SU-DHL-6 (cell line): ENCODE data around the gene GABBR2.

Experiments used
- H2AFZ ChIP-seq: fragments of 200-600 bp; sonication (generic); 2 replicates; pipeline ENCODE4 v1.6.1; 2014; ENCODE audit warnings: low read depth, mild to moderate bottlenecking, moderate library complexity, mixed read lengths, antibody characterized with exemption, low read length; ENCODE audit not compliant: severe bottlenecking
- H3F3A ChIP-seq: fragments of 200-600 bp; shearing (Covaris generic); 2 replicates; pipeline ENCODE4 v1.6.0; 2016; ENCODE audit warnings: antibody characterized with exemption, mild to moderate bottlenecking; ENCODE audit not compliant: insufficient read depth
- H3K27ac ChIP-seq: fragments of 200-600 bp; sonication (generic); 2 replicates; pipeline ENCODE4 v1.5.1; 2016; ENCODE audit warnings: low read depth, mild to moderate bottlenecking, low read length, moderate library complexity, mixed read lengths
- H3K27me3 ChIP-seq: fragments of 200-600 bp; sonication (generic), shearing (Covaris generic); 2 replicates; pipeline ENCODE4 v1.6.0; 2014; ENCODE audit warnings: mild to moderate bottlenecking, low read length
- H3K36me3 ChIP-seq: fragments of 200-600 bp; sonication (generic); 2 replicates; pipeline ENCODE4 v1.6.1; 2014; ENCODE audit warnings: mild to moderate bottlenecking, low read length, mixed read lengths
- H3K4me2 ChIP-seq: fragments of 300-600, 200-600 bp; shearing (Covaris generic), sonication (generic); 2 replicates; pipeline ENCODE4 v1.6.0; 2014; ENCODE audit warnings: low read length, low read depth, mild to moderate bottlenecking; ENCODE audit not compliant: poor library complexity, severe bottlenecking
- H3K4me3 ChIP-seq: fragments of 200-600 bp; sonication (generic); 2 replicates; pipeline ENCODE4 v1.5.1; 2014; ENCODE audit warnings: antibody characterized with exemption, low read length, mild to moderate bottlenecking, mixed read lengths; ENCODE audit not compliant: insufficient read depth, poor library complexity, severe bottlenecking
- H3K79me2 ChIP-seq: fragments of 200-600 bp; sonication (generic); 2 replicates; pipeline ENCODE4 v1.6.1; 2014; ENCODE audit warnings: mild to moderate bottlenecking, low read length, moderate library complexity; ENCODE audit not compliant: insufficient read depth
- H3K9ac ChIP-seq: fragments of 200-600 bp; sonication (generic); 2 replicates; pipeline ENCODE4 v1.7.0; 2014; ENCODE audit warnings: mild to moderate bottlenecking, low read length
- H3K9me2 ChIP-seq: fragments of 200-600 bp; sonication (generic); replicated peaks from 2 replicates; pipeline ENCODE4 v1.6.1; 2014; ENCODE audit warnings: low read length; ENCODE audit not compliant: insufficient read depth
- H3K9me3 ChIP-seq: fragments of 200-600 bp; sonication (generic); 2 replicates; pipeline ENCODE4 v1.6.1; 2014; ENCODE audit warnings: low read length, mixed read lengths; ENCODE audit not compliant: insufficient read depth
- H4K20me1 ChIP-seq: fragments of 200-600 bp; sonication (generic); 2 replicates; pipeline ENCODE4 v1.6.1; 2014; ENCODE audit warnings: low read depth, mild to moderate bottlenecking, antibody characterized with exemption, low read length, moderate library complexity, mixed read lengths
- CTCF ChIP-seq: fragments of 200-600 bp; sonication (generic); IDR thresholded peaks from one replicate; pipeline ENCODE4 v1.5.1; 2017; ENCODE audit warnings: antibody characterized with exemption, mild to moderate bottlenecking, low read length, moderate library complexity; ENCODE audit not compliant: insufficient read depth, poor library complexity, severe bottlenecking
- EZH2phosphoT487 ChIP-seq: fragments of 200-600 bp; sonication (generic), shearing (Covaris generic); conservative IDR thresholded peaks from 2 replicates; pipeline ENCODE4 v1.6.1; 2018; ENCODE audit warnings: mild to moderate bottlenecking, antibody characterized with exemption, low read length, moderate library complexity, mixed read lengths

The GABBR2 gene

GRCh38 chr9:98541684-98542230 lies 167.0 kb downstream of the GABBR2 start:
- Histone ChIP-seq H3F3A (no peaks in the 10 kb centered on the region), H3K9me2 (no peaks in the 10 kb centered on the region), H3K9me3 (no peaks in the 10 kb centered on the region), H4K20me1 (no peaks in the 10 kb centered on the region), H3K4me3 (no peak overlapping the region), H3K36me3 (no peaks in the 10 kb centered on the region), H3K9ac (no peak overlapping the region), H3K4me2 (no peak overlapping the region), H3K27ac (no peak overlapping the region), H3K79me2 (no peaks in the 10 kb centered on the region), H2AFZ (no peak overlapping the region), H3K27me3 (no peaks in the 10 kb centered on the region)
- TF ChIP-seq EZH2phosphoT487: no peak
- no peak for TF ChIP-seq CTCF

GRCh38 chr9:98540476-98540875 lies 168.3 kb downstream of the GABBR2 start:
- Histone ChIP-seq H3K79me2 (no peaks in the 10 kb centered on the region), H3K9me2 (no peaks in the 10 kb centered on the region), H3K27ac (no peak overlapping the region), H2AFZ (no peak overlapping the region), H3F3A (no peaks in the 10 kb centered on the region), H4K20me1 (no peaks in the 10 kb centered on the region), H3K27me3 (no peaks in the 10 kb centered on the region), H3K9ac (no peak overlapping the region), H3K4me3 (no peak overlapping the region), H3K36me3 (no peaks in the 10 kb centered on the region), H3K9me3 (no peaks in the 10 kb centered on the region), H3K4me2 (no peak overlapping the region)
- TF ChIP-seq CTCF: no peak
- TF ChIP-seq EZH2phosphoT487: no peak

GRCh38 chr9:98539954-98540353 lies 168.8 kb downstream of the GABBR2 start:
- H3F3A ChIP-seq: no peaks in the 10 kb centered on the region

More at GRCh38 chr9:98539954-98540353, 168.8 kb downstream of the GABBR2 start:
- H2AFZ ChIP-seq: no peak overlapping the region
- H3K9ac ChIP-seq: no peak overlapping the region
- H3K36me3 ChIP-seq: no peaks in the 10 kb centered on the region
- no peaks in the 10 kb centered on the region for H3K9me3 ChIP-seq
- no peaks in the 10 kb centered on the region for H3K9me2 ChIP-seq
- H4K20me1 ChIP-seq: no peaks in the 10 kb centered on the region
- TF ChIP-seq EZH2phosphoT487: no peak
- TF ChIP-seq CTCF: no peak
- H3K79me2 ChIP-seq: no peaks in the 10 kb centered on the region
- no peaks in the 10 kb centered on the region for H3K27me3 ChIP-seq
- no peak overlapping the region for H3K27ac ChIP-seq
- no peak overlapping the region for H3K4me2 ChIP-seq
- no peak overlapping the region for H3K4me3 ChIP-seq
